ENCODE results near the gene CHAT.

The CHAT gene

DNA sequence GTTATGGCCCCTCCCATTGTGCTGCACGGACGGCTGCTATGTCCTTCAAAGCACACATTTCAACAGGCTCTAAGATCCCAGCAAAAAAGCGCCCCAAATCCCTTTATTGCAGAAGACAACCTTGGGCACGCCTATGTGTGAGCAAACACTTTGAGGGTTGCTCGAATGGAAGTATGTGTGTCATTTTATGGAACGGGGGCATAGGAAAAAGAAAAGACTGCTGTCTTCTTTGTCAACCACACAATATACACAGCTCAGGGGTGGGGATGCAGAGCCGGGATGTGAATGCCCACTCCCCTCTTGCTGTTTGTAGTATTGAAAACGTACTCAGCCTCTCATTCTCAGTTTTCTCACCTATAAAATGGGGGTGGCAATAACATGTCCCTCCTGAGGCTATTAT is 97.6 kb downstream of the CHAT start:
- TF ChIP-seq ZFX (IDR thresholded peaks at IDR 0.05), result no peak
- TF ChIP-seq, protein P1, sequence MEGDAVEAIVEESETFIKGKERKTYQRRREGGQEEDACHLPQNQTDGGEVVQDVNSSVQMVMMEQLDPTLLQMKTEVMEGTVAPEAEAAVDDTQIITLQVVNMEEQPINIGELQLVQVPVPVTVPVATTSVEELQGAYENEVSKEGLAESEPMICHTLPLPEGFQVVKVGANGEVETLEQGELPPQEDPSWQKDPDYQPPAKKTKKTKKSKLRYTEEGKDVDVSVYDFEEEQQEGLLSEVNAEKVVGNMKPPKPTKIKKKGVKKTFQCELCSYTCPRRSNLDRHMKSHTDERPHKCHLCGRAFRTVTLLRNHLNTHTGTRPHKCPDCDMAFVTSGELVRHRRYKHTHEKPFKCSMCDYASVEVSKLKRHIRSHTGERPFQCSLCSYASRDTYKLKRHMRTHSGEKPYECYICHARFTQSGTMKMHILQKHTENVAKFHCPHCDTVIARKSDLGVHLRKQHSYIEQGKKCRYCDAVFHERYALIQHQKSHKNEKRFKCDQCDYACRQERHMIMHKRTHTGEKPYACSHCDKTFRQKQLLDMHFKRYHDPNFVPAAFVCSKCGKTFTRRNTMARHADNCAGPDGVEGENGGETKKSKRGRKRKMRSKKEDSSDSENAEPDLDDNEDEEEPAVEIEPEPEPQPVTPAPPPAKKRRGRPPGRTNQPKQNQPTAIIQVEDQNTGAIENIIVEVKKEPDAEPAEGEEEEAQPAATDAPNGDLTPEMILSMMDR (conservative IDR thresholded peaks at IDR 0.05), result no peak
- no peak overlapping the region for H3K27ac ChIP-seq

DNA sequence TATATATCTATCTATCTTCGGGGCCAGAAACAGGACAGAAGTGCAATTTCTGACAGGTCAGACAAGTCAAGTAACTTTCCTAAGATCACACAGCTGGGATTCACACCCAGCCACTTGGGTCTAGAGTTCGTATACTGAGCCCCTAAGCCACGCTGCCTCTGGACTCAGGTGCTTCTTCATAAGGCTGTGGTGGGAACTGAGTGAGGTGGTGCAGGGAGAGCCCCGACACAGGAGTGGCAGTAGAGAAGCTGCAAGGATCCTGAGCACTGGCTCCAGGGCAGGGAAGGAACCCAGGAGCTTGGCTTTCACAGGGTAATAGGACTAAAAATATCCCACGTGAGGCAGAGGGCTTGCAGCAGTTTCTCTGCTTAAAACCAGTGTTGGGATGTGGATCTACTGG is 99.4 kb downstream of the CHAT start:
- TF ChIP-seq, protein P1 (conservative IDR thresholded peaks at IDR 0.05), result no peak
- TF ChIP-seq ZFX (IDR thresholded peaks at IDR 0.05), result no peak
- no peak overlapping the region for H3K27ac ChIP-seq

Measured in C4-2B (cell line).